ENCODE data around the gene SH3GL1.

SH3GL1 gene

DNA sequence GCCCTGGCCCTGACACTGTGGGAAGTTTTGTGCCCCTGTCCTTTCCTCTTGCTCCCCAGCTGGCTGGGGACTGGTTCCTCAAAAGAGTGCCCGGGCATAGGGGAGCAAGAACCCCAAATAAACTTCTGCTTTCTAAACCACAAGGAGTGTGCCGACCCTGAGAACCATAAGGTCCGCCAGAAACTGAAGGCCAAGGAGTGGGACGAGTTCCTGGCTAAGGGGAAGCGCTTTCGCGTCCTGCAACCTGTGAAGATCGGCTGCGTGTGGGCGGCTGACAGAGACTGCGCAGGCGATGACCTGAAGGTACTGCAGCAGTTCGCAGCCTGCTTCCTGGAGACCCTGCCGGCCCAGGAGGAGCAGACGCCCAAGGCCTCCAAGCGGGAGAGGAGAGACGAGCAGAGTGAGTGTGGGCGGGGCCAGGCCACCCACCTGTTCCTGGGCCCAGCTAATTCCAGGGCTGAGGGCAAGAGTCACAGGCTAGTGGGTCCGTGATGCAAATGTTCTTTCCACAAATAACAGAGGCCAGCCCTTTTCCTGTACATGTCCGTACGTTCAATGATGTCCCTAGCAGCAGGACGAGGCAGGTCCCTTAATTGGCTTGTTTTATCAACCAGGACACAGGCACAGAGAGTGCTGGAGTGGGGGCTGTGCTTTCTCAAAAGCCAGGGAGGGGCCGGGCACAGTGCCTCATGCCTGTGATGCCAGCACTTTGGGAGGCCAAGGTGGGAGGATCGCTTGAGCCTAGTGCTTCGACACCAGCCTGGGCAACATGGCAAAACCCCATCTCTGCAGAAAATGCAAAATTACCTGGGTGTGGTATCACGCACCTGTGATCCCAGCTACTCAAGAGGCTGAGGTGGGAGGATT, 31.7 kb upstream of the SH3GL1 start:
- DNase-seq, result no peak

GRCh38 chr19:4431296-4431695, 30.9 kb upstream of the SH3GL1 start:
- no peak for DNase-seq

DNA sequence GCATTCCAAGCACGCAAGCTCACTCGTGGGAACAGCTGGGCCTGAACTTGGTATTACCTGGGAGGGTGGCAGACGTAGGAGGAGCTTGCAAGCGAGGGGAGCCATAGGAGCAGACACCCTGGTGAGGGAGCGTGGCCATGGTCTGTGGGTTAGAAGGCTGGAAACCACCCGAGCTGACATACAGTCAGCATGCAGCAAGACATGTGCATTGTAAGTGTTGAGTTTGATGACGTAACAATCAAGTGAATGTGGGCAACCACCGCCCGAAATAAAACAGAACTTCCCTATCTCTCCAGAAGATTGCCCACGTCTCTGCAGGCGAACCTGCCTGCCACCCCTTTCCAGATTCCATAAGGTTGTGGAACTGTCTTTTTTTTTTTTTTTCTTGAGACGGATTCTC, 30.4 kb upstream of the SH3GL1 start:
- DNase-seq, result no peak

GRCh38 chr19:4429771-4430171, 29.4 kb upstream of the SH3GL1 start:
- DNase-seq, result no peak

DNA sequence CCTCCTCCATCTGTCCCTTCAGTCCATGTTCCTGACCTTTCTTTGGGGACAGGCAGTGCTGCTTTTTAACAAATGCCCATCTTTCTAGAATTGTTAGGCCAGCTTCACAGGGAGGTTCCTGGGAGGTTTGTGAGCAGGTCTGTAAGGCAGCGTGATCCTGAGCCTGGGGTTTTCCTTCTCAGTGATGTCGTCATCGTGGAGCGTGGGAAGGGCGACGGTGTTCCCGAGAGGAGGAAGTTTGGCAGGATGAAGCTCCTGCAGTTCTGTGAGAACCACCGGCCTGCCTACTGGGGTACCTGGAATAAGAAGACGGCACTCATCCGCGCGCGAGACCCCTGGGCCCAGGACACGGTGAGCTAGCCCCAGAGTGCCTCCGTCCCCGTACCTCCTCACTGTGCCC, 28.9 kb upstream of the SH3GL1 start:
- DNase-seq, result no peak

- no peak for DNase-seq
Measured at GRCh38 chr19:4428326-4428975, 28.1 kb upstream of the SH3GL1 start.

- peak; percentile 90 for DNase-seq
Measured at GRCh38 chr19:4425537-4425936, 25.2 kb upstream of the SH3GL1 start.

DNA sequence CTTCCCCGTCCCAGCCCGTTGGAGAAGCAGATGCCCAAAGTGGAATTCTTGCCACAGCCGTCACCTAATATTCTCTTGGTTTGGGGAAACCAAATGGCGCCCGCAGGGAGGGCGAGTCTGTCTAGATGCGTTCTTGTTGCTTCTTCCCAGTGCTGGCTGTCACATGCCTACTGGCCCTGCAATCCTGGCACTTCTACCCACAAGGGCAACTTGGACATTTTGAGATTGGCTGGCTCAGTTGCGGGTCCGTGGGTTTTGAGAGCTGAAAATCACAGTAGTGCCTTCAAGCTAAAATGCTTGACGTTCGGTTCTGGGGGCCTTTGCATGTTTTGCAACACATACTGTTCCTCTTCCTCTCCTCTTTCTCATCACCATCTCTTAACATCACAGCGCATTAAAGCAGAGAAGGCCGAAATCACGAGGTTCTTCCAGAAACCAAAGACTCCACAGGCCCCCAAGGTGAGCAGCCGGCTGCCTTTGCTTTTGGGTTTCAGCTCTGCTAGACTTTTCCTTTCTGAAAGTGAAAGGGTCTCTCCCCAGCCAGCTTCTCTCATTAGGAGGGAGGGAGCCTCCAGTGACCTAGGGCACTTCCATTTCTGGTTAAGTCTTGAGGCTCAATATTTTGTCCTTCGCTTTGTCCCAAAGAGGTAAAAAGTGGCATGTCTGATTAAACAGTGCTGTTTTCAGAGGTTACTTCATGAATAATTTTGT, 23.2 kb upstream of the SH3GL1 start:
- no peak for DNase-seq

DNA sequence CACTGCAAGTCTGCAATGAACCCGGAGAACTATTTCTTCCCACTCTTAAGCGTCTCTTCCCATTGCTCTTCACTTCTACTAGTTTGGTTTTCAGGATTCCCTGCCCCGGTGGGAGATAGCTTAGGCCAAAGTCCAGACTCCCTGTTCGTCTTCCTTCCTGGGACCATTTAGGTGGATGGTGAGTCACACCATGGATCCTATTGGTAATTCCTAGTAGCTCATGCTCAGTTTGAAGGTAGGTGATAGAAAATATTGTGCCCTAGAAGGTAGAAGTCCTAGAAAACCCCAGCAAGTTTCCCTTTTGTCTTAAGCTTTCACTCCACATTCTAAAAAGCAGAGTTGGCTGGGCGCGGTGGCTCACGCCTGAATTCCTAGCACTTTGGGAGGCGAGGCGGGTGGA, 15.9 kb upstream of the SH3GL1 start:
- DNase-seq, result no peak

DNA sequence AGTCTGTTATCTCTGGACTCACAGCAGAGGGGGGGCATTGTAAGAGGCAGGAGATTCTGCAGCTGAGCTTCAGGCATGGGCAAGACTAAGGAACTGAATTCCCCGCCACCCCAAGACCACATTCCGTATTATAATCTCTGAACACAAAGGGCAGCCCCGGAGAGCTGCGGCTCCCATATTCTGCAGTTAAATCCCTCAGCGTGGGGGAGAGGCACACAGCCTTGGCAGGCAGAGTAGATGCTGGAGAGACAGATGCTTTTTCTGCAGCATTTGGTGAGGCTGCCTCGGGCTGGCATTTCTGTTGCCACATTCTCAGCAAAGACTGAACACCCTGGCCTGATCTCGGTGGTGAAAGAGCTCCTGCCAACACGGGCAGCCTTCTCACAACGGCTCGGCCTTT, 15.0 kb upstream of the SH3GL1 start:
- no peak for DNase-seq

GRCh38 chr19:4414800-4415321, 14.5 kb upstream of the SH3GL1 start:
- no peak for DNase-seq

GRCh38 chr19:4414144-4414799, 13.9 kb upstream of the SH3GL1 start:
- no peak for DNase-seq

GRCh38 chr19:4413588-4413987, 13.2 kb upstream of the SH3GL1 start:
- no peak for DNase-seq

GRCh38 chr19:4409123-4409933, 9.0 kb upstream of the SH3GL1 start:
- DNase-seq, result no peak

DNA sequence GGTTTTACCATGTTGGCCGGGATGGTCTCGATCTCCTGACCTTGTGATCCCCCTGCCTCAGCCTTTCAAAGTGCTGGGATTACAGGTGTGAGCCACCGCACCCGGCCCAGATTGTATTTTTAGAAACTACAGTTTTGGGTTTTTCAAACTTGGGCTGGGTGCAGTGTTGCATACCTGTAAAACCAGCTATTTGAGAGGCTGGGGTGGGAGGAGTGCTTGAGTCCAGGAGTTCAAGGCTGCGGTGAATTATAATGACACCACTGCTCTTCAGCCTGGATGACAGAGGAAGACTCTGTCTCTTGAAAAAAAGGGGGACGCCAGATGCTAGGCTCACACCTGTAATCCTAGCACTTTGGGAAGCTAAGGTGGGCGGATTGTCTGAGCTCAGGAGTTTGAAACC, 6.3 kb upstream of the SH3GL1 start:
- no peak for DNase-seq

GRCh38 chr19:4405977-4406376, 5.6 kb upstream of the SH3GL1 start:
- DNase-seq, result no peak

DNA sequence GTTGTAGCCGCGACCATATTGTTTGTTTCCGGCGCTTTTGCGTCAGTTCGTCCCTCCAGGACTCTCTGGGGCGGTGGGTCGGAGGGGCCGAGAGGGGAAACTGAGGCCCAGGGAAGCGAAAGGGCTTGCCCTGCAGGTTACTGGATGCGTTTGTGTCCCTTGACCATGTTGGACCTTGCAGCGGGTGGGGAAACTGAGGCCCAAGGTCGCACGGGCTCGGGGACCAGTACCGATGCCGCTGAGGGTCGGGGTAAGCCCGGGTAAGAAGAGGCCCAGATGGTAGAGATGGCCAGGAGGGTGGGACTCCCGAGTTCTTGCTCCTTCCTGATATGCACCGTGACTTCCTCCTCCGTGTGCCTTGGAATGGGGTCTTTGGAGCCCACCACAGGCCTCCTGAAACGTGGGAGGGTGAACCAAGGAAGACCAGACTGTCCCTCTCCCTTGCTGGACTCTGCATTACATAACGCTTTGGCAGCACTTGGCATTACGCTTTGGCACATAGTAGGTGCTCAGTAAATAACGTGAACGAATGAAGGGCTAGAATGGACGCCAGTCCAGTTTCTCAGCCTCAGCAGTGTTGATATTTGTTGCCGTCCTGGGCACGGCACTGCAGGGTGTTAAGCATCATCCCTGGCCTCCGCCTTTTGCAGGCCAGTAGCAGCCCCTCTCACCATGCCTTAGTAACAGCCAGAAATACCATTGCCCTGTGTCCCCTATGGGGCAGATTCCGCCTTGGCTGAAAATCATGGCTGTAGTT, 2.8 kb upstream of the SH3GL1 start:
- DNase-seq, result no peak

DNA sequence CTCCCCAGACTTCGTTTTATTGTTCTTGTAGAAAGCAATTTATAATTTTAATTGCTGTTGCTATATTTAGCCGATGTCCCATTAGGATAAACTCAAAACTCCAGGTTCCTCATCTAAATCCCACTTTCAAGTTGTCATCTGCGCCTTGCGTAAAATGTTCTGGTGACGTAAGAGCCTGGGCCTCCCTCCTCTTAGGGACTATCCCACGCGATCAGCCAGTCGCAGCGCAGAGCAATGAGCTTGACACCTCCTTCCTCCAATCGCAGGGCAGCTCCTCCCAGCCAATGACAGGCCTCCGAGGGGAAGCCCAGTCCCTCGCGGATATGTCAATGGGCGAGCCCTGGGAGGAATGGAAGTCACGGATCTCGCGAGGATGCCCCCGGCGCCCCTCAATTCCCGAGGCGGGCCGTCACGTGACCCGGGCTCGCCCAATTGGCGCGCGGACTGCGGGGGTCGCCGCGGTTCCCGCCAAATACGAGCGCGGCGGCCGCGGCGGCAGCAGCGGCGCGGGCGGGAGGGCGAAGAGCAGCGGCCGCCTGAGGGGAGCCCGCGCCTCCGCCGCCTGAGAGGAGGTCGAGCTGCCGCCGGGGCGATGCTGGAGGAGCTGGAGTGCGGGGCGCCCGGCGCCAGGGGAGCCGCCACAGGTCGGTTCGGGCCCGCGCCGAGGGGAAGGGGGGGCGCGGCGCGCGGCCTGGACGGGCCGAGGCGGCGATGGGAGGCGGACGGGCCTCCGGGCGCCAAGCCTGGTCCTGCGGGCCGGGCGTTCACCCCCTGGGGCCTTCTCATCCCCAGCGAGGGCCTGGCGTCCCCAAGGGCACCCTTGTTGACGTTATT, 2.0 kb upstream of the SH3GL1 start, which contains the start of gene CHAF1A:
TSS of gene CHAF1A (plus strand) at position 470 of the 834 bp plus-strand sequence. CDS start at position 593, 123 bp downstream.
- peak; percentile 100 for DNase-seq

DNA sequence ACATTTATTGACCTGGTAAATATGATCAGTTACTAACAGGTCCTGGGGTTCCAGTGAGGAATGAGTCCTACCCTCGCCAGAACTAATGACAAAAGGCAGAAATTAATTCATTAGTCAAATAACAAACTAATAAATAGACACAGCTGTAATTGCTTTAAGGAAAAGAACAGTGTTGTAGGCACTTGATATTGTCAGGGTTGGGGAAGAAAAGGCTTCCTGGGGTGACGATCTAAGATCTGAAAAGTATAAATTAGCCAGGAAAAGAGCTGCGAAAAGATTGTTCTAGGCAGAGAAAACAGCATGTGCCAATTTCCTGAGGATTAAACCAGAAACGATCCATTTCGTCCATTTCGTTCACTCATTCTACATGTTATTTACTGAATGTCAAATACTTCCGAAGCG, 1.4 kb upstream of the SH3GL1 start:
- DNase-seq, result no peak

DNA sequence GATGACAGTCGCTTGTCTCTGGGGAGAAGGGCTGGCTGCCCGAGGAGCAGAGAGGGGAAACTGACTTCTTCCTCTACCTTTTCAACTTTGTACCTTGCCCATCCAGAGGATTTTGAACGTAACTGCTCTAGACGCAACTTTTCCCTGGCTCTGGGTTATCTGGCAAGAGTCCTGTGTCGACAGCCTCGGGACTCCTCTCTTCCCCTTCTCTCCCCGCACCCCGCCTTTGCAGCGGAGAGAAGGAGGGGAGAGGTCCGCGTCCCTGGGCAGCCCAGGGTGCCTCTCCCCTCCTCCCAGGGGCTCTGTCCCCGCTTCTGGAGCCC, 574 bp downstream of the SH3GL1 start:
- DNase-seq, result no peak

Measured in fibroblast of skin of scalp (primary cell).